Measurements from ENCODE around the gene WWOX.

DNA sequence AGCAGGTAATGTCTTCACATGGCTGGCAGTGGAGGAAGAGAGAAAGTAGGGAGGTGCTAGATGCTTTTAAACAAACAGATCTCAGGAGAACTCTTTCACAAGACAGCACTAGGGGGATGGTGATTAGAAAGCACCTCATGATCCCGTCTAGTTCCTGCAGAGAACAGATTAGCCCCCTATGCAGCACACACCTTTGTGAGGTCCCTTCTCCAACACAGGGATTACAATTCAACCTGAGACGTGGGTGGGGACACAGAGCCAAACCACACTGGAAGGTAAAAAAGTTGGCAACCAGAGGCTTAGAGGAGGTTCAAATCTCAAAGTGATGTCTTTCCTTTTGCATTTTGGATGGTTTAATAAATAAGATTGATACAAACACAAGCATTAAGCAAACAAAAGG lies 394.7 kb downstream of the WWOX start:
- TF ChIP-seq, protein P1, sequence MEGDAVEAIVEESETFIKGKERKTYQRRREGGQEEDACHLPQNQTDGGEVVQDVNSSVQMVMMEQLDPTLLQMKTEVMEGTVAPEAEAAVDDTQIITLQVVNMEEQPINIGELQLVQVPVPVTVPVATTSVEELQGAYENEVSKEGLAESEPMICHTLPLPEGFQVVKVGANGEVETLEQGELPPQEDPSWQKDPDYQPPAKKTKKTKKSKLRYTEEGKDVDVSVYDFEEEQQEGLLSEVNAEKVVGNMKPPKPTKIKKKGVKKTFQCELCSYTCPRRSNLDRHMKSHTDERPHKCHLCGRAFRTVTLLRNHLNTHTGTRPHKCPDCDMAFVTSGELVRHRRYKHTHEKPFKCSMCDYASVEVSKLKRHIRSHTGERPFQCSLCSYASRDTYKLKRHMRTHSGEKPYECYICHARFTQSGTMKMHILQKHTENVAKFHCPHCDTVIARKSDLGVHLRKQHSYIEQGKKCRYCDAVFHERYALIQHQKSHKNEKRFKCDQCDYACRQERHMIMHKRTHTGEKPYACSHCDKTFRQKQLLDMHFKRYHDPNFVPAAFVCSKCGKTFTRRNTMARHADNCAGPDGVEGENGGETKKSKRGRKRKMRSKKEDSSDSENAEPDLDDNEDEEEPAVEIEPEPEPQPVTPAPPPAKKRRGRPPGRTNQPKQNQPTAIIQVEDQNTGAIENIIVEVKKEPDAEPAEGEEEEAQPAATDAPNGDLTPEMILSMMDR (IDR thresholded peaks at IDR 0.05; ENCODE audit: poor library complexity, severe bottlenecking) = no peak
- TF ChIP-seq EZH2 (IDR thresholded peaks at IDR 0.05; ENCODE audit: borderline replicate concordance, insufficient read depth, low read length, poor library complexity, severe bottlenecking) (no peak), POLR2AphosphoS5 (IDR thresholded peaks at IDR 0.05) (no peak), SMC3 (conservative IDR thresholded peaks at IDR 0.05; ENCODE audit: poor library complexity) (no peak), EP300 (conservative IDR thresholded peaks at IDR 0.05; ENCODE audit: poor library complexity, severe bottlenecking) (no peak)

All from neural cell (in vitro differentiated cells).